Pancreas (tissue), 10 donors: ENCODE data around the gene PHIP. TPM values are rescaled to one million over a fixed set of nuclear protein-coding genes. Genes with fewer than 3 reads are reported as not detected.

ENCODE experiments used
- ATAC-seq, 4 donors: fragments of 200-7000 bp; cut with Tn5 transposase; one replicate each; pipeline versions ENCODE4 v1.8.0 to v1.9.1; 2020; ENCODE audit warnings: mild to moderate bottlenecking in 4 of 4, moderate library complexity in 4 of 4
- DNase-seq, 6 donors: peaks; one replicate each; pipeline ENCODE4 v3.0.0-alpha.2; 2020
- FAIRE-seq: peaks from 2 replicates; lab custom pipeline; 2012; peaks lifted over from hg19 to GRCh38; lab: Jason Lieb, UNC
- H3K27ac ChIP-seq, 4 donors: fragments of 200-600 bp; sonication (generic); 1 replicate in 3 of 4; 2 replicates in 1 of 4; pipeline versions ENCODE4 v1.5.0 to v1.8.0; 2020
- H3K27me3 ChIP-seq, 4 donors: fragments of 200-600 bp; one replicate each; pipeline ENCODE4 v1.8.0; 2021
- H3K36me3 ChIP-seq, 3 donors: fragments of 200-600 bp; sonication (generic) in 1 of 3; one replicate each; pipeline versions ENCODE4 v1.5.0 to v1.8.0; 2020 to 2021
- H3K4me1 ChIP-seq, 3 donors: fragments of 200-600 bp; one replicate each; pipeline ENCODE4 v1.8.0; 2021
- H3K4me3 ChIP-seq, 4 donors: fragments of 200-600 bp; sonication (generic) in 2 of 4; one replicate each; pipeline versions ENCODE4 v1.5.0 to v1.8.0; 2020 to 2021
- H3K9me3 ChIP-seq, 4 donors: fragments of 200-600 bp; one replicate each; pipeline ENCODE4 v1.8.0; 2021
- CTCF ChIP-seq, 4 donors: fragments of 200-600 bp; sonication (generic) in 3 of 4; IDR thresholded peaks; one replicate each; pipeline versions ENCODE4 v1.5.0 to v1.8.0; 2021; ENCODE audit warnings: antibody characterized with exemption in 4 of 4
- WGBS, 2 donors: extraction: QIAGEN DNeasy Blood & Tissue Kit; methylation state at CpG; one replicate each; pipeline ENCODE4 v1.1.7; 2013; 5-methylcytosine and 5-hydroxymethylcytosine counted together
- intact Hi-C, 3 donors: fragments of 100-400 bp; cut with DNase I; formaldehyde crosslinking; loops; one replicate each; pipeline versions ENCODE4 v1.11.1 to v1.14.2; 2022
- polyA plus RNA-seq, 2 donors: library from polyadenylated mRNA; stranded (reverse); fragments of 200-250 nt; gene quantifications; one replicate each; pipeline ENCODE4 v1.2.3, GENCODE V29; 2013
- total RNA-seq, 6 donors: library from RNA; stranded (reverse); fragmentation: NEBNext Ultra II Directional in 4 of 6; extraction: Animal tissue kit (Norgen Biotek cat#: 25700) in 4 of 6; gene quantifications; one replicate each; pipeline versions ENCODE4 v1.2.1 to v1.2.4, GENCODE V29; 2021 to 2023
- donor health status: healthy with polysubstance abuse.
- donor health status: DM: no; HTN: no; CAD: no; lungs with moderate emphysema.
- donor health status: DM: no; HTN: no; CAD: no.
- donor health status: control.
- donor health status: control.
- donor health status: Bipolar disorder and iron deficiency.
- donor health status: DM: yes; HTN: yes; CAD: no.
- donor health status: DM: no; HTN: no; CAD: no.
- donor health status: DM: no; HTN: no; CAD: no.
- donor health status: DM: yes; HTN: yes; CAD: no.

PHIP gene
- 10 to 100 TPM in 5 of 6 donors, 1 to 10 TPM in 1; 8.9 to 17.9 (median 11.6) TPM for total RNA-seq
- polyA plus RNA-seq = 10 to 100 TPM in 1 of 2 donors, 1 to 10 TPM in 1; 8.3 to 11.2 TPM

GRCh38 chr6:79078075-79078969 lies at the start of gene PHIP:
PHIP (minus strand) TSS chr6:79078254; CDS start chr6:79078068, 186 bp downstream.
- peak within 1 kb of the TSS; percentile 80 to 92 (median 84) for H3K4me3 ChIP-seq
- H3K36me3 ChIP-seq = no peaks in the 10 kb centered on the region
- peak within 1 kb of the TSS; percentile 94 to 99 (median 98) for H3K27ac ChIP-seq
- no peaks in the 10 kb centered on the region for H3K9me3 ChIP-seq
- peak; percentile 88 to 94 (median 90) for ATAC-seq
- FAIRE-seq = no peak
- peak; percentile 87 to 95 (median 92) for DNase-seq
- no peak for TF ChIP-seq CTCF (IDR thresholded peaks at IDR 0.05)
- H3K27me3 ChIP-seq = no peaks in the 10 kb centered on the region
- WGBS, 2 donors = 1% methylated on average over 66 to 73 of the region's 73 CpGs
- H3K4me1 ChIP-seq = peaks cover 3 to 27% (median 26%) of the 10 kb centered on the region in 3 donors
- intact Hi-C loops = no loop called here

DNA sequence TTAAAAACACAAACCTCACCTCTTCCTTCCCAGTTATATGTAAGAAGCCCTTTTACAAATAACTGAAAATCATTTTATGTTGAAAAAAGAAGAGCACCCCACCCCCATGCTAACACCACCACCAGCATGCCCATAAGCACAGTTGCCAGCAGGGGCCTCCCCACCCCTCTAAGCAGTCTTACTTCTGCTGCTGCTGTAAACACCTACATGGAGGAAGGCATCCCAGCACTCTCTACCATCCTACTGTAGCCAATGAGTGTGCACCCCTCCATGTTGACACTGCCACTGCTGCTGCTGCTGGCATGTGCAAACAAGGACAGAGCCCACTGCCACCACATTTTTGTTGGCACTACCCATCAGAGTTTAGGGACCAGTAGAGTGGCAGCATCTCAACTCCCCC lies 49.6 kb upstream of the PHIP start:
- no peak for FAIRE-seq
- Histone ChIP-seq H3K9me3 (no peaks in the 10 kb centered on the region), H3K36me3 (no peaks in the 10 kb centered on the region), H3K4me3 (no peak overlapping the region), H3K4me1 (no peaks in the 10 kb centered on the region), H3K27ac (no peak overlapping the region), H3K27me3 (no peaks in the 10 kb centered on the region)
- no peak for DNase-seq
- no peak for TF ChIP-seq CTCF (IDR thresholded peaks at IDR 0.05)
- ATAC-seq = no peak
- intact Hi-C loops = no loop called here

DNA sequence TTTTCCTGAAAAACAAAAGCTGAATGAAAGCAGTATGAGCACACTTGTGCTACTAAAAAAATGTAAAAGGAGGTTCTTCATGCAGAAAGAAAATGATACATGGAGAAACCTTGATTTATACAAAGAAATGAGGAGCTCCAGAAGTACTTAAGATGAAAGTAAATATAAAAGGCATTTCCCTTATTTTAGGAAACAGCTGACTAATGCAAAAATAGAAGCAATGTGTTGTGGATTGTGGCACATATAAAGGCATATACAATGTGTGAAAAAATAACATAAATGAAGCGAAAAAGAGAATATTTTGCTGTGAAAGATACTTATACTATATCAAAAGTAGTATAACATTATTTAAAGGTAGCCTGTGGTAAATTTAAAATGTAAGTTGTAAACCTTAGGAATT lies 41.2 kb upstream of the PHIP start:
- DNase-seq (no peak), FAIRE-seq (no peak), ATAC-seq (no peak)
- Histone ChIP-seq H3K27me3 (no peaks in the 10 kb centered on the region), H3K4me3 (no peak overlapping the region), H3K36me3 (no peaks in the 10 kb centered on the region), H3K27ac (no peak overlapping the region), H3K9me3 (no peaks in the 10 kb centered on the region), H3K4me1 (no peaks in the 10 kb centered on the region)
- intact Hi-C loops = no loop called here
- WGBS, 2 donors = 67 to 73% methylated on average over 1 of the region's 1 CpG
- TF ChIP-seq CTCF (IDR thresholded peaks at IDR 0.05) = no peak

DNA sequence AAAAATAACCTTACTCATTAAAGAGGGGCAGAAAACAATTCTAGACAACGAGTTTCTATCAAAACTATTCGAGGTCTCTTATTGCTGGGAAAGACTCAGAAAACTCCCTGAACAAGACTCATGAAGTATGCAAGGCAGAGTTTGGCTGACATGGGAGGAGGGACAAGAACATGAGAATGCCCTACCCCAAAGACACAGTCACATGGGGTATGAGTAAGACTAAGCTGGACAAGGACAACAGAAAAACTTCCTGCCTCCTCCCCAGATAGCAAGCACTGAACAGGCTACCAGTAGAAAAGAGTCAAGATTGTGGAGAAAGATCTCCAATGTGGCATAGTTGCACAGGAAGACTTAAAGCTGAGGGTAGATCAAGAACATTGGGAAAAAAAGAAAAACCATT lies 39.7 kb upstream of the PHIP start:
- no peaks in the 10 kb centered on the region for H3K36me3 ChIP-seq
- FAIRE-seq (no peak), ATAC-seq (no peak), DNase-seq (no peak)
- no peak overlapping the region for H3K4me3 ChIP-seq
- no peaks in the 10 kb centered on the region for H3K4me1 ChIP-seq
- no peaks in the 10 kb centered on the region for H3K9me3 ChIP-seq
- 56 to 88% methylated on average over 2 of the region's 2 CpGs for WGBS, 2 donors
- no peak for TF ChIP-seq CTCF (IDR thresholded peaks at IDR 0.05)
- intact Hi-C loops = no loop called here
- H3K27ac ChIP-seq = no peak overlapping the region
- no peaks in the 10 kb centered on the region for H3K27me3 ChIP-seq
